GM12865 (cell line): ENCODE data around the gene HECW1.

ENCODE experiments used
- DNase-seq: peaks from one replicate; pipeline ENCODE4 v3.0.0; 2010; ENCODE audit warnings: low read depth
- H3K4me3 ChIP-seq: 2 replicates; pipeline ENCODE4 v1.5.1; 2011; ENCODE audit warnings: mild to moderate bottlenecking, low read depth, low read length, control low read depth
- TF ChIP-seq, protein P1 (sequence below): IDR thresholded peaks from 2 replicates; pipeline ENCODE4 v1.5.1; 2011; ENCODE audit warnings: low read length, control low read depth, low read depth, inconsistent platforms; ENCODE audit not compliant: insufficient read depth; ENCODE audit errors: missing control alignments

The HECW1 gene

DNA sequence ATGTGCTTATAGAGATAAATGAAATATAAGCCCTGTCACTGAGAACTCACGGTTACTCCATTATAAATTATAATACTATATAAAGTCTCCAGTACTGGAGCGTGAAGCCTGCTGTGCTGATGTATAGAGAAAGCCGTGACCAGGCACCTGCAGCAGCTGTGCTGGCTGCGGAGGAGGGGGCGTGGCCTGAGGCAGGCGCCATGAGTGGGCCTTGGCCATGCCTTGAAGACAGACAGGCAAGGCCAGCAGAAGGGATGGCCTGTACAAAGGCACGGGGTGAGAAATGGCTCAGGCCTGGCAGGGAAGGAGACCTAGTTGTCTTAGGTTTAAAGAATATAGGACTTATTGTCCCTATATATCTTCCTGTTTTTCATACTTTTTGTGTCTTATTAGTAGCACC is 251.9 kb downstream of the HECW1 start:
- TF ChIP-seq, protein P1, sequence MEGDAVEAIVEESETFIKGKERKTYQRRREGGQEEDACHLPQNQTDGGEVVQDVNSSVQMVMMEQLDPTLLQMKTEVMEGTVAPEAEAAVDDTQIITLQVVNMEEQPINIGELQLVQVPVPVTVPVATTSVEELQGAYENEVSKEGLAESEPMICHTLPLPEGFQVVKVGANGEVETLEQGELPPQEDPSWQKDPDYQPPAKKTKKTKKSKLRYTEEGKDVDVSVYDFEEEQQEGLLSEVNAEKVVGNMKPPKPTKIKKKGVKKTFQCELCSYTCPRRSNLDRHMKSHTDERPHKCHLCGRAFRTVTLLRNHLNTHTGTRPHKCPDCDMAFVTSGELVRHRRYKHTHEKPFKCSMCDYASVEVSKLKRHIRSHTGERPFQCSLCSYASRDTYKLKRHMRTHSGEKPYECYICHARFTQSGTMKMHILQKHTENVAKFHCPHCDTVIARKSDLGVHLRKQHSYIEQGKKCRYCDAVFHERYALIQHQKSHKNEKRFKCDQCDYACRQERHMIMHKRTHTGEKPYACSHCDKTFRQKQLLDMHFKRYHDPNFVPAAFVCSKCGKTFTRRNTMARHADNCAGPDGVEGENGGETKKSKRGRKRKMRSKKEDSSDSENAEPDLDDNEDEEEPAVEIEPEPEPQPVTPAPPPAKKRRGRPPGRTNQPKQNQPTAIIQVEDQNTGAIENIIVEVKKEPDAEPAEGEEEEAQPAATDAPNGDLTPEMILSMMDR: no peak
- DNase-seq: no peak
- H3K4me3 ChIP-seq: no peak overlapping the region

DNA sequence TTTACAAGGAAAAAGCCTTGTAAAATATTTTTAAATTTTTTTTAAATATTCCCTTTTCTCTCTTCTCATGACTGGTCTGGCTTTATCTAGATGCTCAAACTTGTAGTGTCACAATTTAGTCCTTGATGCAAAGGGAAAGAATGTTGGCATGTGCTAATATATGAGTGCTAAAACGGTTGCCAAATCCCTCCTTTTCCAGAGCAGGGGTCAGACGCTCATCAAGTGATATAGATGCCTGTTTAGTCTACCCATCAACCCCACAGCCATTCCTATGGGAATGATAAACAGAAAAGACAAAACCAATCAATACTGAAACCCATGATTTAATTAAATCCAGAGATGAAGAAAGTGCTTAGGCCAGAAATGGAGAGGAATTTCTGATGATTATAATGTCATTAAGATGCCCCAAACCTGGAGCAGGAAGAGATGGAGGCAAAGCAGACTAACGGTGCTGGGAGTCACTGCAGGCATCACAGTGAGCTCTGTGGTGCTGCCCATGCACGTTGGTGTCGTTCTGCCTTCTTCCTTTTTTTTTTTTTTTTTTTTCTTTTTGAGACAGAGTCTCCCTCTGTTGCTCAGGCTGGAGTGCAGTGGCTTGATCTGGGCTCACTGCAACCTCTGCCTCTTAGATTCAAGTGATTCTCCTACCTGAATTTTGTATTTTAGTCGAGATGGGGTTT is 260.4 kb downstream of the HECW1 start:
- TF ChIP-seq, protein P1: no peak
- no peak for DNase-seq
- no peak overlapping the region for H3K4me3 ChIP-seq

DNA sequence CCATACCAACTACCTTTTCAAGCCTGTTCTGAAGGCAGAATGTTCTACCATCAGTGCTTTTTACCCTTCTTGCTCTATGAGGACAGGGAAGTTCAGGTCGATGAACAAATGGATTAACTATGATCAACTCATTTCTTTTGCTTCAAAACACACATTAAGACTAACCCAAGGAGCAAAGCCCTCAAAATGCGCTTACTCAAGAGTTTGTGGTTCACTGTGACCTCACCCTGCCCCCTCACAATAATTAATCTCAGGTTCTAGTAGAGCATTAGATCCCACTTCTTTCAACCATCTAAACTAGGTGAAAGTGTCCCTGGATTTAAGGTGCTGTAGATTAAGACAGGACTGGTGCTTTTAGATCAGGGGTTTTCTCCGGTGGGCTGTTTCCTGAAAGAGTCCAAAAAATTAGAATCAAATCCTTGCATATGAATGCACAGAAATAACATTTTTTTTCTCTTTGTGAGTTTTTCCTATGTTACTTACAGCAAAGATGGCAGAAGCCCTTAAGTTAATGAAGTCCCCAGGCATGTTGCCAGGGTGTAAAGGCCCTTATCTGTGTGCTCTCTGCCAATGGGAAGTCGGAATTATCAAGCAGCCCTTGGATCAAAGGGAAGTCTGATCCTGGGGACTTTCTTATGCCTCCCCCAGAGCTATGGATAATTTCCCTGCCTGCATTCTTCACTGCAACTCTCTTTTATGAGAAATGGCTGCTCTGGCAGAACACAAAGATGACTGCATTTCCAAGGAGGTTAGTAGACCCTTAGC is 264.9 kb downstream of the HECW1 start:
- no peak for DNase-seq
- TF ChIP-seq, protein P1: no peak
- H3K4me3 ChIP-seq: no peak overlapping the region

DNA sequence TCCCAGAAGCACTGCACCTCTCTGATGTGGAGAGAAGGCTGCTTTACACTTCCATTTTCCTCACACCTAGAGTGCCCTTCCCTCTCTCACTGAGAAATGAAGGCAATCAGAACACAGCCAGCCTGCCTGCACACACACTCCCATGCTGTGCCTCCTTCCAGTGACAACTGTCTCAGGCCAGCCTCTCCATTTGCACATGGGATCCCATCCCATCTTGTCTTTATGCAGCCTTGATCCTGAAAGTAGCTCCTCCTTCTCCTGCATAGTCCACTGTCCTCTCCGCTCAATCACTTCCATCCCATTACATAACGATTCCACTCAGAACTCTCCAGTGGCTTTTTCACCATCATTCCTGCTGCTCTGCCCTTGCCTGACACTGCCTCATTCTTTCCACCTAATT is 266.8 kb downstream of the HECW1 start:
- no peak for DNase-seq
- TF ChIP-seq, protein P1: no peak

DNA sequence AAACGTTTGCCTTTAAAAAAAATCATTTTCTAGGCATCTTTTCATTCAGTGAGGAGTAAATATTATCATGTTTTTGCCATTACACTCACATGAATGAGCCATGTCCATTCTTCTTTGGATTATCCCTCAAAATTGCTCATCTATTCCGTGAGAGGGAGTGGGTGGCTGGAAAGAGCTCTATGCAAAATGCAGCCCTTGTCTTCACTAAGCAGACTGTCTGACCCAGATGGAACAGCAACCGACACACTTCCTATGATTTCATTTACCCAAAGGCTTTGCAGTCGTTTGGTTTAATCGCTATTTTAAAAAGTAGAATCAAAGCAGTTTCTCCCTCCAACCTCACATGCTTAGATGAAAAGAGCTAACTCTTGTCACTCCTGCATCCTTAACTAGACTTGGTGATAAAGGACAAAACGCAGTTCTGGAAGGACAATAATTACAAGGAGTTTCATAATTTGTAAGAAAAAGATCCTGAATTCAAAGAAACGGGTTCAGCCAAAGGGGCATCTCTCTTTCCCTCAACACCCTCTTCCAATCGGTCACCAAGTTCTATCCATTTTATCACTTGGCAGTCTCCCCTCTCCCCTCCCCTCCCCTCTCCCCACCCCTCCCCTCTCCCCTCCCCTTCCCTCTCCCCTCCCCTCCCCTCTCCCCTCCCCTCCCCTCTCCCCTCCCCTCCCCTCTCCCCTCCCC is 272.3 kb downstream of the HECW1 start:
- TF ChIP-seq, protein P1: no peak
- no peak for DNase-seq
- no peak overlapping the region for H3K4me3 ChIP-seq

More for the DNA sequence above, 266.8 kb downstream of the HECW1 start:
- H3K4me3 ChIP-seq: no peak overlapping the region

DNA sequence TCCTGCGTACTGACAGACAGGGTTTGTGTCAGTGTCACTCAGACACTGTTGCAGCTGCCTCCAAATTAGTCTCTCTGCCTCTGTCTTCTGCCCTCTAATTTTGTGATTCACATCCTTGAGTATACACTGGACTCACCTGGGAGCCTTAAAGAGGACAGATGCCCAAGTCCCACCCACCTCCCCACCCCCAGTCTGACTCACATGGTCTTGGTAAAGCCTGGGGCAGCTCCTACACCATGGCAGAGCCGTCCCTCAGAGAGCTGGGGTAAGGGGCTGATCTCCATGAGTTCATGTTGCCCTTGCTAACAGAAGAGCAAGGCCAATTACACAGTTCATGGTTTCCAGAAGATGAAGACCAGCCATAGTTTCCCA is 272.8 kb downstream of the HECW1 start:
- TF ChIP-seq, protein P1: no peak
- H3K4me3 ChIP-seq: no peak overlapping the region
- DNase-seq: no peak
